Measurements from ENCODE around the gene WDR18. TPM values are rescaled to one million over a fixed set of nuclear protein-coding genes. Genes with fewer than 3 reads are reported as not detected.

The WDR18 gene
- total and polyA plus RNA-seq, 2 of the 4 experiments (the other 2 are of a cell fraction), result 37.1 to 56.9 TPM

DNA sequence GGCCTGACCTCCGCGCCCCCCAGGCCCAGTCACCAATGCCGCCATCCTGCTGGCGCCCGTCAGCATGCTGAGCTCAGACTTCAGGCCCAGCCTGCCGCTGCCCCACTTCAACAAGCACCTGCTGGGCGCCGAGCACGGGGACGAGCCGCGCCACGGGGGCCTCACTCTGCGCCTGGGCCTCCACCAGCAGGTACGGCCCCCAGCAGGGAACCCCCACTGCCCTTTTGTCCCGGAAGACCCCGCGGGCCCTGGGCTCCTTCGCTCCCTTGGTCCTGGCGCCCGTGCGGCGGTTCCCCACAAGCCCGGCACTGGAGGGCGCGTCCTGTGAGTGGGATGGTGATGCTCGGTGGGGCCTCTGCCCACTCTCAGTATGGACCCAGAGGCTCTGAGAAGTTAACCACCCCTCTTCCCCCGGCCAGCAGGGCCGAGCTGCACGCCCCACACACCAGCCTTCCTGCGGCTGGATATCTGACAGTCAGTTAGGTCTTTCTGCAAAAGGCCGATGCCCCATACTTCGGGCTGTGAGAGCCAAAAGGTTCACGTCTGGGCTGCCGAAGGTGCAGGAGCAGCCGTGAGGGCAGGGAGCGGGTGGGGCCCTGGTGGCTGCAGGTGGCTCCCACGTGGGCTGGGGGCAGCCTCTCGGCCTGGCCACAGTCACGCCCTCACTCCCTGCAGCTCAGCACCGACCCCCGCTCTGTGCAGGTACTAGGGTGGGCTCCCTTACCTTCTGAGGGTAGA, 8.0 kb downstream of the WDR18 start:
- CTCF ChIA-PET, result no interaction called here
- dilution Hi-C loops (cut with HindIII; ENCODE audit: low sequenced_read_pairs, unreplicated experiment), result no loop called here
- 91% methylated on average over 6 of the region's 42 CpGs; no CpG with 5 or more reads in 1 of the 2 experiments for WGBS, 2 experiments (ENCODE audit: extremely low coverage in 2 of 2, insufficient read length in 1 of 2)

More for the DNA sequence above, 8.0 kb downstream of the WDR18 start:
- Histone ChIP-seq H3K9me1 (ENCODE audit: insufficient read depth, low read length) (no peaks in the 10 kb centered on the region), H2AFZ (replicated peaks; ENCODE audit: low read length, poor library complexity) (no peak overlapping the region), H4K20me1 (ENCODE audit: insufficient read depth, low read length) (no peaks in the 10 kb centered on the region; the same call in 1 of the 2 replicates), H4K5ac (ENCODE audit: low read depth, low read length) (no peak overlapping the region), H2BK120ac (ENCODE audit: low read depth, low read length) (no peak overlapping the region), H3K27me3 (ENCODE audit: control insufficient read depth, insufficient read depth, low read length) (peaks cover 13% of the 10 kb centered on the region), H3K18ac (ENCODE audit: low read depth, low read length) (no peak overlapping the region), H2BK20ac (ENCODE audit: low read depth, low read length) (no peak overlapping the region), H2AK9ac (replicated peaks; ENCODE audit: low read depth, low read length, poor library complexity) (no peak overlapping the region), H3K79me1 (ENCODE audit: low read depth in 1 of 2, low read length in 2 of 2) (peaks cover 0 to 5% of the 10 kb centered on the region in 2 experiments; a peak in 2 of 4 replicates), H2BK15ac (ENCODE audit: low read depth, low read length) (no peak overlapping the region), H3K4me1 (ENCODE audit: control insufficient read depth, insufficient read depth, low read length) (peaks cover 5% of the 10 kb centered on the region), H2AK5ac (ENCODE audit: low read depth, low read length) (no peak overlapping the region), H3K4ac (ENCODE audit: low read depth, low read length) (no peak overlapping the region), H4K91ac (ENCODE audit: insufficient read depth, low read depth, low read length) (no peak overlapping the region), H3K9ac (ENCODE audit: low read depth, low read length) (no peak overlapping the region), H3K9me3 (ENCODE audit: control insufficient read depth, insufficient read depth, low read length) (no peaks in the 10 kb centered on the region), H3K27ac (ENCODE audit: insufficient read depth, low read length) (no peak overlapping the region), H3K4me2 (ENCODE audit: low read depth, low read length) (no peak overlapping the region), H3K23ac (ENCODE audit: low read depth, low read length) (no peak overlapping the region), H3K14ac (replicated peaks; ENCODE audit: low read depth, low read length) (no peak overlapping the region), H3K36me3 (ENCODE audit: control insufficient read depth, insufficient read depth, low read length) (peaks cover 46% of the 10 kb centered on the region), H4K8ac (ENCODE audit: low read depth in 2 of 2, low read length in 2 of 2) (no peak overlapping the region), H3K56ac (ENCODE audit: extremely low read depth, insufficient read depth, low read length) (no peak overlapping the region), H3K4me3 (ENCODE audit: insufficient read depth, low read depth, low read length) (no peak overlapping the region), H2BK5ac (ENCODE audit: low read depth, low read length, poor library complexity, severe bottlenecking) (no peak overlapping the region)
- BruUV-seq (replicated peaks), result no TSS peak
- no peak for ATAC-seq (ENCODE audit: low read depth)
- TF ChIP-seq RCOR1 (IDR thresholded peaks at IDR 0.05; ENCODE audit: insufficient replicate concordance, low read length) (no peak), RFX5 (IDR thresholded peaks at IDR 0.05; ENCODE audit: low read depth, low read length) (no peak), CHD1 (IDR thresholded peaks at IDR 0.05; ENCODE audit: low read depth, low read length) (no peak), NFE2L2 (IDR thresholded peaks at IDR 0.05; ENCODE audit: low read depth, low read length) (no peak), MAZ (IDR thresholded peaks at IDR 0.05; ENCODE audit: borderline replicate concordance, low read depth, low read length) (no peak), CEBPB (IDR thresholded peaks at IDR 0.05; ENCODE audit: low read depth, low read length) (no peak), BHLHE40 (IDR thresholded peaks at IDR 0.05; ENCODE audit: low read depth, low read length) (no peak), RAD21 (IDR thresholded peaks at IDR 0.05; ENCODE audit: low read length) (no peak), POLR2A (IDR thresholded peaks at IDR 0.05; ENCODE audit: low read depth, low read length) (no peak), SMC3 (IDR thresholded peaks at IDR 0.05; ENCODE audit: low read depth, low read length) (no peak)
- TF ChIP-seq, protein P1, sequence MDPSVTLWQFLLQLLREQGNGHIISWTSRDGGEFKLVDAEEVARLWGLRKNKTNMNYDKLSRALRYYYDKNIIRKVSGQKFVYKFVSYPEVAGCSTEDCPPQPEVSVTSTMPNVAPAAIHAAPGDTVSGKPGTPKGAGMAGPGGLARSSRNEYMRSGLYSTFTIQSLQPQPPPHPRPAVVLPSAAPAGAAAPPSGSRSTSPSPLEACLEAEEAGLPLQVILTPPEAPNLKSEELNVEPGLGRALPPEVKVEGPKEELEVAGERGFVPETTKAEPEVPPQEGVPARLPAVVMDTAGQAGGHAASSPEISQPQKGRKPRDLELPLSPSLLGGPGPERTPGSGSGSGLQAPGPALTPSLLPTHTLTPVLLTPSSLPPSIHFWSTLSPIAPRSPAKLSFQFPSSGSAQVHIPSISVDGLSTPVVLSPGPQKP (IDR thresholded peaks at IDR 0.05; ENCODE audit: borderline replicate concordance, low read depth, low read length), result no peak
- TF ChIP-seq, protein P2, sequence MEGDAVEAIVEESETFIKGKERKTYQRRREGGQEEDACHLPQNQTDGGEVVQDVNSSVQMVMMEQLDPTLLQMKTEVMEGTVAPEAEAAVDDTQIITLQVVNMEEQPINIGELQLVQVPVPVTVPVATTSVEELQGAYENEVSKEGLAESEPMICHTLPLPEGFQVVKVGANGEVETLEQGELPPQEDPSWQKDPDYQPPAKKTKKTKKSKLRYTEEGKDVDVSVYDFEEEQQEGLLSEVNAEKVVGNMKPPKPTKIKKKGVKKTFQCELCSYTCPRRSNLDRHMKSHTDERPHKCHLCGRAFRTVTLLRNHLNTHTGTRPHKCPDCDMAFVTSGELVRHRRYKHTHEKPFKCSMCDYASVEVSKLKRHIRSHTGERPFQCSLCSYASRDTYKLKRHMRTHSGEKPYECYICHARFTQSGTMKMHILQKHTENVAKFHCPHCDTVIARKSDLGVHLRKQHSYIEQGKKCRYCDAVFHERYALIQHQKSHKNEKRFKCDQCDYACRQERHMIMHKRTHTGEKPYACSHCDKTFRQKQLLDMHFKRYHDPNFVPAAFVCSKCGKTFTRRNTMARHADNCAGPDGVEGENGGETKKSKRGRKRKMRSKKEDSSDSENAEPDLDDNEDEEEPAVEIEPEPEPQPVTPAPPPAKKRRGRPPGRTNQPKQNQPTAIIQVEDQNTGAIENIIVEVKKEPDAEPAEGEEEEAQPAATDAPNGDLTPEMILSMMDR (conservative IDR thresholded peaks at IDR 0.05; ENCODE audit: low read depth, low read length), result no peak
- POLR2A ChIA-PET (ENCODE audit: unreplicated experiment), result no interaction called here
- in situ Hi-C loops (cut with MboI; ENCODE audit: low sequenced_read_pairs), result no loop called here
- intact Hi-C loops (cut with micrococcal nuclease), result no loop called here
- DNase-seq, result no peak
